ENCODE measurements around the gene OR51A2.
"Not testable (repeated sequence)": the region's sequence is repeated elsewhere in the genome, so short reads cannot be mapped to it uniquely, and the experiment has no call there.

OR51A2 gene

GRCh38 chr11:4955613-4956012, at the start of gene OR51A2:
Gene OR51A2 (minus strand): TSS chr11:4955713. CDS start chr11:4955713, 0 bp downstream.
- DNase-seq (ENCODE audit: low spot score): not testable (repeated sequence)

- DNase-seq (ENCODE audit: low spot score): no peak
Measured at GRCh38 chr11:5004424-5005274, 49.1 kb upstream of the OR51A2 start.

- DNase-seq (ENCODE audit: low spot score): no peak
Measured at GRCh38 chr11:4994551-4994950, 39.0 kb upstream of the OR51A2 start, which contains the start of gene OR51L1. Gene OR51L1 (plus strand): TSS chr11:4994851. CDS start chr11:4998983, 4,132 bp downstream.

GRCh38 chr11:4991060-4991459, 35.5 kb upstream of the OR51A2 start:
- no peak for DNase-seq (ENCODE audit: low spot score)

DNA sequence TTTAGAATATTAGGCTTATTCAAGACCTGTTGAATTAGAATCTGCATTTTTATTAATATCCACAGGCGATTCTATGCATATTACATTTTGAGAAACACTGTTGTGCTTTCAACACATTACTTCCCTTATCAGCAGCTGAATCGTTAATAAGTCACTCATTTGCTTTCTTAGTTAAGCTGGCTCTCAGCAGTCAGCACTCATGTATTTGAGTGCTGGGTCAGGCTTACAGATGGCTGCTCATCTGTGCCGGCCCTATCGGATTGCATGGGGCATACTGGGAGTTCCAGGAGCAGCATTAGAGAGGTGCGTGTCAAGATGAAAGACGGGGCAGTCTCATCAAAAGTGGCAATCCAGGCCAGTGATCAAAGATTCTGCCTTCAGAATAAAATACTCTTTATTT, 28.3 kb upstream of the OR51A2 start:
- no peak for DNase-seq (ENCODE audit: low spot score)

DNA sequence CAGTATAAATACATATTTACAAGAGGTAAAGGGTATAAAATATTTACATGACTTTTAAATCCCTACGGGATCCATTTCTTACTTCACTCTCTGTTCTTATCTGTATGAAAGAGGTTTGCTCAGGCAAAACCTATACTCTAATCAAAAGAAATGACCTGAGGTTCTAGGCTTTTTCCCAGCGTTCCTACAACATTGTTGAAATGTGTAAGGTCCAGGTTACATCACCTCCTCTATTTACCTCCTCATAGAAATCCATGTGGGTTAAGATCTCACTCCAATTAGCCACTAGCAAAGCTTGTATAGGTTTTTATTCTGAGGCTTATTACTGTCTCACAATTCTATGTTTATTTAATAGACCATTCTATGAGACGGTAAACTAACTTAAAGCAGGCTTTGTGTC, 27.2 kb upstream of the OR51A2 start:
- DNase-seq (ENCODE audit: low spot score): no peak

GRCh38 chr11:4979036-4979435, 23.5 kb upstream of the OR51A2 start:
- no peak for DNase-seq (ENCODE audit: low spot score)

DNA sequence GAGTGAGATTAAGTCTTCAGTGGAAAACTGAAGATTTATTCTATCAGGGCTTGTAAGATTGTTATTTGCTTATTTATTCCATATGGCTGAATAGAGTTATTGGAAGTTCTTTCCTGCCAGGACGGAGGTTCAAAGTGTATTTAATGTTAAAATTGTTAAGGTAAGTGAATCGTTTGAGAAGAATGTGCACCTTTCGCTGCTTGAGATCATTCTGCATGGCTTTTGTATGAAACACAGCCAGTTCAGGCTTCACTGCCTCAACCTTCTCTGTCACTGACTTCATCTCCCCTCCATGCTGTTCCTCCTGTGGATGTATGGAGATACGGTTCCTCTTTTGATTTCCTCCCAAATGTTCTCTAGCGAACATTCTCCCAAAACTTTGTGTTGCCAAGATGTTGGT, 19.9 kb upstream of the OR51A2 start:
- DNase-seq (ENCODE audit: low spot score): no peak

- no peak for DNase-seq (ENCODE audit: low spot score)
Measured at GRCh38 chr11:4962816-4963215, 7.3 kb upstream of the OR51A2 start.

DNA sequence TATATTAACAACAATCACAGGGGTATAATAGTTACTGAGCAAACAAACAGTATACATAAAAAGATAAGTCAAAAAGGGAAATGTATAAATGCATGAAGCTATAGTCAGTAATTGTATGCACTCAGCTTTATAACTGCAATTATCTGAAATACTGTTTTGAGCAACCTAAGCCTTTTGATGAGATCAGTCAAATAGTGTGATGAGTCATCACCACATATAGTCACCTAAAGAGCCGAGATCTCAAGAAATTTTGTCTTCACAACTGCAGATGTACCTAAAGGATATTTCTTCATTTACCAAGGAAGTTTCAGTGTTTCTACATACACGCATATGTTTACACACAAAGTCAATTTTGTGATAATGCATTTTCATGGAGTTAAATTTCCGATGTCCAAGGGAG, 5.4 kb upstream of the OR51A2 start:
- no peak for DNase-seq (ENCODE audit: low spot score)

DNA sequence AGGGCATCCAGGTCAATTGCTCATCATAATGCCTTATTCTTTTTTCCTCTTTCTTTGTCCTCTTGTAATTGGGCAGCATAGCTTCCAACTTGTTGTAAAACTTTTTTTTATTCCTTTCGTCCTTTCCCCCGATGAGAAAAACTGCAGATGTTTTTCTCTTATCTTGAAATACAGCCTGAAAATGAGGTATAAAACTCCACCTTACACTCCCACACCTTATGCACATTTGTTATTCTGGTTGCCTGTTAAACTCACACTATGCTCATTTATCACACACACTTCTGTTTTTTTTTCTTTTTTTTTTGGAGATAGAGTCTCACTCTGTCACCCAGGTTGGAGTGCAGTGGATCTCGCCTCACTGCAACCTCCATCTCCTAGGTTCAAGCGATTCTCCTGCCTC, 1.9 kb upstream of the OR51A2 start:
- no peak for DNase-seq (ENCODE audit: low spot score)

GRCh38 chr11:4947505-4947904, 8.0 kb downstream of the OR51A2 start, which contains the start of gene OR51A4:
Gene OR51A4 (minus strand): TSS chr11:4947605. CDS start chr11:4947100, 505 bp downstream.
- no peak for DNase-seq (ENCODE audit: low spot score)

- no peak for DNase-seq (ENCODE audit: low spot score)
Measured at GRCh38 chr11:4936745-4937144, 18.8 kb downstream of the OR51A2 start.

DNA sequence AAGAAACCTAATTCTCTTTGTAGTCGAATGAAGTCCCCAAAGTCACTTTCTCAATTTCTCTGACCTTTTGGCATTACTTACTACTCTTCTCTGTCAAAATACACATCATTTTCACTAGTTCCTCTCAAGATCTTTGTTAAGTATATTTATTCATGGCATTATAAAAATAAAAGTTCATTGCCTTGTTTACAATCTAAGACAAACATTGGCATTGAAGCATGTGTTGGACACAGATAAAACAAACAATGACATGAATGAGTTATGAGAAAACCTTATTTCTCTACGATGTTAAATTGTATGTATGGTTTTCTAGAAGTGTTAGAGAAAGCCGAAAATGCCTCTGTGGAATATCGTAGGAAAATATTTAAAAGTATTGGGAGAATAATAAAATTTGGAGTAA, 22.8 kb downstream of the OR51A2 start:
- no peak for DNase-seq (ENCODE audit: low spot score)

DNA sequence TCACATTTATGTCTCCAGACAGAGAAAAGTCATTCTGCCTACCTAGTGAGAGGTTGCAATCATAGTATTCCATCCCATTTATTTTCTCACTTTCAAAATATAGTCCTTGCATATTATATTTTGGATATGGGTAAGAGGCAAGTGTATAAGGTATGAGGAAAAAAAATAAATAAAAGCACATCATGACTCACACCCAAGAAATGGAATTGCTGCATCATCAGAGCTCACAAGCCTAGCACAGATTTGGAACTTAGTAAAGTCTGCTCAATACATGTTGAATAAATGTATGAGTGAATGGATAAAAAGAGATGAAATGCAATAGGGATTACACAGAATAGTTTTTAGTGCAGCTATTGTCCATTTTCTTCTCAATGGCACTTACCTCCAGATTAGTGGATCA, 28.9 kb downstream of the OR51A2 start:
- no peak for DNase-seq (ENCODE audit: low spot score)

GRCh38 chr11:4924239-4924638, 31.3 kb downstream of the OR51A2 start, which contains the start of gene OR51G1:
Gene OR51G1 (minus strand): TSS chr11:4924339. CDS start chr11:4924339, 0 bp downstream.
- no peak for DNase-seq (ENCODE audit: low spot score)

- no peak for DNase-seq (ENCODE audit: low spot score)
Measured at GRCh38 chr11:4922304-4922703, 33.2 kb downstream of the OR51A2 start.

DNA sequence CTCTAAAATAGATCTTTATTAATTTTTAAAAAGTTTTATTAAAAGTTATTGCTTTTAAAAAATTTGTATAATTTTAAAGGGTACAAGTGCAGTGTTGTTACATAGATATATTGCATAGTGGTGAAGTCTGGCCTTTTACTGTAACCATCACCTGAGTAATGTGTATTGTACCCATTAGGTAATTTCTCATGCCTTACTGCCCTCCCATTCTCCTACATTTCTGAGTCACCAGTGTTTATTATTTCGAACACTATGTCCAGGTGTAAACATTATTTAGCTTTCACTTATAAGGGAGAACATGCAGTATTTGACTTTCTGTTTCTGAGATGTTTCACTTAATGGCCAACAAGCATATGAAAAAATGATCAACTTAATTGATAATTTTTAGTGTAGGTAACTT, 33.7 kb downstream of the OR51A2 start:
- no peak for DNase-seq (ENCODE audit: low spot score)

GRCh38 chr11:4919250-4919649, 36.3 kb downstream of the OR51A2 start, which contains the start of gene OR51G2:
Gene OR51G2 (minus strand): TSS chr11:4919350. CDS start chr11:4915663, 3,687 bp downstream.
- DNase-seq (ENCODE audit: low spot score): no peak

DNA sequence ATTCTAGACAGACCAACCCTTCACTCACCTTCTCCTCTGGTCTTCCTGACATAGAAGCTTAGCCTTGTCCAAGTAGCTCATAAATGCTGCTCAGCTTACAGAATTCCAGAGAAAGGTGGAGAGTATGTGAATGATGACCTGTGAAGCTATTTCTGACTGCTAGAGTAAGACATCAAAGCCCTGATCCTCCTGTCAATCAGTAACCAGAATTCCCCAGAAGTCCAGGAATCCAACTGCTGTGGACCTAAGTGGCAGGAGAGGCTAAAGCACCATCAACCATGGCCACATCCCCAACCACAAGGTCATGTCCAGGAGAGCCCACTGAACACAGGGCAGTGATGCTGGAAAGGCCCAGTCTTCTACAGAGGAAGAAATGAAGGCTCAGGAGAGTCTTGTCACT, 38.9 kb downstream of the OR51A2 start:
- DNase-seq (ENCODE audit: low spot score): no peak
